ENCODE data around the gene EPHA8. TPM values are rescaled to one million over a fixed set of nuclear protein-coding genes. Genes with fewer than 3 reads are reported as not detected.
A peak's percentile ranks its signal among the peaks of the same experiment; 100 is the strongest.

EPHA8 gene
- total and polyA plus RNA-seq, 2 donors from 2014 or later = 0.09 TPM; not detected in 1

GRCh38 chr1:22553104-22553880 is 10.0 kb upstream of the EPHA8 start:
- Histone ChIP-seq H3K9ac (ENCODE audit: low read length in 3 of 3) (no peak overlapping the region), H3K27ac (ENCODE audit: low read depth in 2 of 2, low read length in 2 of 2) (no peak overlapping the region), H3K27me3 (ENCODE audit: control insufficient read depth, insufficient read depth, low read length) (peaks cover 2% of the 10 kb centered on the region), H3K36me3 (ENCODE audit: control insufficient read depth in 2 of 3, insufficient read depth in 3 of 3, low read length in 3 of 3) (no peaks in the 10 kb centered on the region), H3K4me3 (ENCODE audit: low read length in 3 of 3) (no peak overlapping the region), H3K9me3 (ENCODE audit: control insufficient read depth in 2 of 3, insufficient read depth in 1 of 3, low read length in 3 of 3) (no peaks in the 10 kb centered on the region), H3K4me1 (ENCODE audit: control insufficient read depth in 2 of 3, insufficient read depth in 2 of 3, low read depth in 1 of 3, low read length in 3 of 3) (no peaks in the 10 kb centered on the region)
- no peak for FAIRE-seq
- DNase-seq = no peak
- TF ChIP-seq CTCF (IDR thresholded peaks at IDR 0.05; ENCODE audit: borderline replicate concordance, extremely low read depth, insufficient read depth) = no peak
- intact Hi-C loops (cut with DNase I) = no loop called here

GRCh38 chr1:22553991-22554522 is 9.2 kb upstream of the EPHA8 start:
- no peak overlapping the region for H3K27ac ChIP-seq (ENCODE audit: low read depth in 2 of 2, low read length in 2 of 2)
- FAIRE-seq (no peak), DNase-seq (no peak)
- H3K9me3 ChIP-seq (ENCODE audit: control insufficient read depth in 2 of 3, insufficient read depth in 1 of 3, low read length in 3 of 3) = no peaks in the 10 kb centered on the region
- no peaks in the 10 kb centered on the region for H3K4me1 ChIP-seq (ENCODE audit: control insufficient read depth in 2 of 3, insufficient read depth in 2 of 3, low read depth in 1 of 3, low read length in 3 of 3)
- no peak for TF ChIP-seq CTCF (IDR thresholded peaks at IDR 0.05; ENCODE audit: borderline replicate concordance, extremely low read depth, insufficient read depth)
- intact Hi-C loops (cut with DNase I) = no loop called here
- H3K9ac ChIP-seq (ENCODE audit: low read length in 3 of 3) = no peak overlapping the region
- H3K4me3 ChIP-seq (ENCODE audit: low read length in 3 of 3) = no peak overlapping the region
- H3K36me3 ChIP-seq (ENCODE audit: control insufficient read depth in 2 of 3, insufficient read depth in 3 of 3, low read length in 3 of 3) = no peaks in the 10 kb centered on the region
- peaks cover 2% of the 10 kb centered on the region for H3K27me3 ChIP-seq (ENCODE audit: control insufficient read depth, insufficient read depth, low read length)

DNA sequence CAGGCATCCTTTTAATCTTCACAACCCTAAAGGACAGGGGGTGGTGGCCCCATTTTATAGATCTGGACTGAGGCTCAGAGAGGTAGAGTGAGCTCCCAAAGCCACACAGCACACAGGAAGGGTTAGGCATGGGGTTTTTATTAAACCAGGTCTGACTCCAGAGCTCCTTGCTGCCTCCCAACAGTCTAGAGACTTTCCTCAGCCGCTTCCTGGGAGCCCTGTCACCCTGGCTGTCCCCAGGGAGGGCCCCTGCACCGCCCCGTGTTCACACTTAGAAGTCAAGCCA is 8.0 kb upstream of the EPHA8 start:
- peaks cover 4% of the 10 kb centered on the region for H3K27me3 ChIP-seq (ENCODE audit: control insufficient read depth, insufficient read depth, low read length)
- FAIRE-seq = no peak

More for the DNA sequence above, 8.0 kb upstream of the EPHA8 start:
- Histone ChIP-seq H3K9me3 (ENCODE audit: control insufficient read depth in 2 of 3, insufficient read depth in 1 of 3, low read length in 3 of 3) (no peaks in the 10 kb centered on the region), H3K9ac (ENCODE audit: low read length in 3 of 3) (no peak overlapping the region), H3K36me3 (ENCODE audit: control insufficient read depth in 2 of 3, insufficient read depth in 3 of 3, low read length in 3 of 3) (no peaks in the 10 kb centered on the region), H3K27ac (ENCODE audit: low read depth in 2 of 2, low read length in 2 of 2) (no peak overlapping the region), H3K4me1 (ENCODE audit: control insufficient read depth in 2 of 3, insufficient read depth in 2 of 3, low read depth in 1 of 3, low read length in 3 of 3) (no peaks in the 10 kb centered on the region), H3K4me3 (ENCODE audit: low read length in 3 of 3) (no peak overlapping the region)
- intact Hi-C loops (cut with DNase I) = no loop called here
- peak in 1 of 5 donors; percentile 21 for DNase-seq
- TF ChIP-seq CTCF (IDR thresholded peaks at IDR 0.05; ENCODE audit: borderline replicate concordance, extremely low read depth, insufficient read depth) = no peak
